Panc1 (cell line): ENCODE measurements around the gene TJP1. TPM values are rescaled to one million over a fixed set of nuclear protein-coding genes. Genes with fewer than 3 reads are reported as not detected.
A peak's percentile ranks its signal among the peaks of the same experiment; 100 is the strongest.

ENCODE experiments used
- ATAC-seq: fragments of 200-7000 bp; cut with Tn5 transposase; 2 replicates; pipeline ENCODE4 v1.9.1; 2020; ENCODE audit warnings: mild to moderate bottlenecking, moderate library complexity
- BruUV-seq: library from RNA; stranded (reverse); fragments of 400-500 nt; replicated peaks from 2 replicates; lab custom pipeline; 2021; lab: Mats Ljungman, UMichigan
- CTCF ChIA-PET: fragments of 300-600 bp; sonication (Branson Sonifier 250); formaldehyde crosslinking; loops from one replicate; lab custom pipeline; 2022; ENCODE audit warnings: antibody characterized with exemption; lab: Charles Lee
- POLR2A ChIA-PET: fragments of 300-600 bp; sonication (Branson Sonifier 250); formaldehyde crosslinking; loops from one replicate; lab custom pipeline; 2022; ENCODE audit warnings: antibody characterized with exemption; lab: Charles Lee
- DNase-seq: peaks from one replicate; pipeline ENCODE4 v3.0.0-alpha.2; 2010; ENCODE audit warnings: low read depth, low spot score
- H3K27ac ChIP-seq: 2 replicates; pipeline ENCODE4 v1.5.1; 2011; ENCODE audit warnings: mild to moderate bottlenecking, low read length, inconsistent platforms
- H3K27me3 ChIP-seq: fragments of 200-500 bp; sonication (Bioruptor generic); 2 replicates; pipeline ENCODE4 v1.6.0; 2014; ENCODE audit warnings: low read length, inconsistent platforms; ENCODE audit not compliant: control insufficient read depth, insufficient read depth
- H3K36me3 ChIP-seq: fragments of 200-500 bp; sonication (Bioruptor generic); 2 replicates; pipeline ENCODE4 v1.5.1; 2014; ENCODE audit warnings: inconsistent platforms, mild to moderate bottlenecking, low read length, moderate library complexity; ENCODE audit not compliant: control insufficient read depth, insufficient read depth
- H3K4me1 ChIP-seq: 2 replicates; pipeline ENCODE4 v1.5.1; 2011; ENCODE audit warnings: inconsistent platforms, mild to moderate bottlenecking, low read length, moderate library complexity; ENCODE audit not compliant: control insufficient read depth, insufficient read depth
- H3K4me3 ChIP-seq, 2 experiments: 2 replicates each; pipeline ENCODE4 v1.5.1; 2011 to 2012; ENCODE audit warnings: low read depth in 2 of 2, low read length in 2 of 2, mild to moderate bottlenecking in 2 of 2, inconsistent platforms in 1 of 2, moderate library complexity in 1 of 2
- H3K9me3 ChIP-seq: fragments of 200-500 bp; sonication (Bioruptor generic); 2 replicates; pipeline ENCODE4 v1.5.1; 2014; ENCODE audit warnings: low read depth, mild to moderate bottlenecking, inconsistent platforms, low read length, moderate library complexity; ENCODE audit not compliant: control insufficient read depth, insufficient read depth
- POLR2AphosphoS5 ChIP-seq: IDR thresholded peaks from 2 replicates; pipeline ENCODE4 v1.6.1; 2012; ENCODE audit warnings: mild to moderate bottlenecking, low read depth, low read length, moderate library complexity
- SIN3A ChIP-seq: IDR thresholded peaks from 2 replicates; pipeline ENCODE4 v1.6.1; 2012; ENCODE audit warnings: low read depth, mild to moderate bottlenecking, low read length, moderate library complexity, borderline replicate concordance; ENCODE audit not compliant: insufficient read depth
- TCF7L2 ChIP-seq: IDR thresholded peaks from 2 replicates; pipeline ENCODE4 v1.6.1; 2011; ENCODE audit warnings: mild to moderate bottlenecking, low read depth, low read length, inconsistent platforms
- in situ Hi-C: cut with HindIII; loops from 2 replicates; pipeline ENCODE4 v1.10.0; 2016; ENCODE audit warnings: low sequenced_read_pairs, low pct_unique_long_range_greater_than_20kb
- intact Hi-C: fragments of 100-400 bp; cut with micrococcal nuclease; formaldehyde crosslinking; loops from one replicate; pipeline ENCODE4 v1.10.0; 2022; ENCODE audit not compliant: unreplicated experiment
- total RNA-seq: library from RNA; stranded (reverse); gene quantifications from one replicate; pipeline ENCODE4 v1.2.1, GENCODE V29; 2021; ENCODE audit not compliant: unreplicated experiment
- TF ChIP-seq, protein P1 (sequence below), 2 experiments: IDR thresholded peaks; 2 replicates each; pipeline ENCODE4 v1.6.1; 2011 to 2012; ENCODE audit warnings: low read depth in 2 of 2, control low read depth in 1 of 2, low read length in 1 of 2, mild to moderate bottlenecking in 1 of 2, moderate library complexity in 1 of 2; ENCODE audit not compliant: insufficient read depth in 1 of 2
- TF ChIP-seq, protein P2 (sequence below): fragments of 450-650 bp; IDR thresholded peaks from 2 replicates; pipeline ENCODE4 v1.5.1; 2017; ENCODE audit warnings: mild to moderate bottlenecking

Gene TJP1
- total RNA-seq, 1 experiment from 2014 or later = 79.1 TPM

DNA sequence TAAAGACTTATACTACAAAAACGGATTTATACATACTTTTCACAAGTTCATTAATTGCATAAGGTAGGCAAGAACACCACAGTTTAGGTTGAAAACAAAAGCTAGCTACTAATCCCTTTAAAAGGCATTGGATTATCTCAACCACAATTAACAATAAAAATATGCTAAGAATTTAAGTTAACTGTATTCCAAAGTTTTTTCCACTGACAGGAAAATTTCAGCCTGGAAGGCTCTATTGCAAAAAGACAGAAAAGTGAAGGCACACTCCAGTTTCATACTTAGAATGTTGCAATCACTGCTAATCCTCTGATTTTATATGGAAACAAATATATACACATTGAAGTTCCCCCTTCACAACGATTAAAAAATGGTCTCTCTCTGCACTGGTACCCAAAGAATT, 71.5 kb downstream of the TJP1 start:
- DNase-seq (no peak), ATAC-seq (no peak)
- ChIA-PET POLR2A (no interaction called here), CTCF (no interaction called here)
- Histone ChIP-seq H3K27me3 (no peaks in the 10 kb centered on the region), H3K4me1 (no peaks in the 10 kb centered on the region), H3K9me3 (no peaks in the 10 kb centered on the region), H3K4me3 (no peak overlapping the region), H3K36me3 (no peaks in the 10 kb centered on the region), H3K27ac (no peak overlapping the region)
- in situ Hi-C loops = no loop called here
- intact Hi-C loops = no loop called here
- TF ChIP-seq TCF7L2 (no peak), SIN3A (no peak), POLR2AphosphoS5 (no peak)
- TF ChIP-seq, protein P1, sequence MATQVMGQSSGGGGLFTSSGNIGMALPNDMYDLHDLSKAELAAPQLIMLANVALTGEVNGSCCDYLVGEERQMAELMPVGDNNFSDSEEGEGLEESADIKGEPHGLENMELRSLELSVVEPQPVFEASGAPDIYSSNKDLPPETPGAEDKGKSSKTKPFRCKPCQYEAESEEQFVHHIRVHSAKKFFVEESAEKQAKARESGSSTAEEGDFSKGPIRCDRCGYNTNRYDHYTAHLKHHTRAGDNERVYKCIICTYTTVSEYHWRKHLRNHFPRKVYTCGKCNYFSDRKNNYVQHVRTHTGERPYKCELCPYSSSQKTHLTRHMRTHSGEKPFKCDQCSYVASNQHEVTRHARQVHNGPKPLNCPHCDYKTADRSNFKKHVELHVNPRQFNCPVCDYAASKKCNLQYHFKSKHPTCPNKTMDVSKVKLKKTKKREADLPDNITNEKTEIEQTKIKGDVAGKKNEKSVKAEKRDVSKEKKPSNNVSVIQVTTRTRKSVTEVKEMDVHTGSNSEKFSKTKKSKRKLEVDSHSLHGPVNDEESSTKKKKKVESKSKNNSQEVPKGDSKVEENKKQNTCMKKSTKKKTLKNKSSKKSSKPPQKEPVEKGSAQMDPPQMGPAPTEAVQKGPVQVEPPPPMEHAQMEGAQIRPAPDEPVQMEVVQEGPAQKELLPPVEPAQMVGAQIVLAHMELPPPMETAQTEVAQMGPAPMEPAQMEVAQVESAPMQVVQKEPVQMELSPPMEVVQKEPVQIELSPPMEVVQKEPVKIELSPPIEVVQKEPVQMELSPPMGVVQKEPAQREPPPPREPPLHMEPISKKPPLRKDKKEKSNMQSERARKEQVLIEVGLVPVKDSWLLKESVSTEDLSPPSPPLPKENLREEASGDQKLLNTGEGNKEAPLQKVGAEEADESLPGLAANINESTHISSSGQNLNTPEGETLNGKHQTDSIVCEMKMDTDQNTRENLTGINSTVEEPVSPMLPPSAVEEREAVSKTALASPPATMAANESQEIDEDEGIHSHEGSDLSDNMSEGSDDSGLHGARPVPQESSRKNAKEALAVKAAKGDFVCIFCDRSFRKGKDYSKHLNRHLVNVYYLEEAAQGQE (IDR thresholded peaks at IDR 0.05; ENCODE audit: insufficient read depth in 1 of 2, low read depth in 2 of 2, low read length in 1 of 2) = no peak
- TF ChIP-seq, protein P2, sequence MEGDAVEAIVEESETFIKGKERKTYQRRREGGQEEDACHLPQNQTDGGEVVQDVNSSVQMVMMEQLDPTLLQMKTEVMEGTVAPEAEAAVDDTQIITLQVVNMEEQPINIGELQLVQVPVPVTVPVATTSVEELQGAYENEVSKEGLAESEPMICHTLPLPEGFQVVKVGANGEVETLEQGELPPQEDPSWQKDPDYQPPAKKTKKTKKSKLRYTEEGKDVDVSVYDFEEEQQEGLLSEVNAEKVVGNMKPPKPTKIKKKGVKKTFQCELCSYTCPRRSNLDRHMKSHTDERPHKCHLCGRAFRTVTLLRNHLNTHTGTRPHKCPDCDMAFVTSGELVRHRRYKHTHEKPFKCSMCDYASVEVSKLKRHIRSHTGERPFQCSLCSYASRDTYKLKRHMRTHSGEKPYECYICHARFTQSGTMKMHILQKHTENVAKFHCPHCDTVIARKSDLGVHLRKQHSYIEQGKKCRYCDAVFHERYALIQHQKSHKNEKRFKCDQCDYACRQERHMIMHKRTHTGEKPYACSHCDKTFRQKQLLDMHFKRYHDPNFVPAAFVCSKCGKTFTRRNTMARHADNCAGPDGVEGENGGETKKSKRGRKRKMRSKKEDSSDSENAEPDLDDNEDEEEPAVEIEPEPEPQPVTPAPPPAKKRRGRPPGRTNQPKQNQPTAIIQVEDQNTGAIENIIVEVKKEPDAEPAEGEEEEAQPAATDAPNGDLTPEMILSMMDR = no peak
- BruUV-seq = no TSS peak

DNA sequence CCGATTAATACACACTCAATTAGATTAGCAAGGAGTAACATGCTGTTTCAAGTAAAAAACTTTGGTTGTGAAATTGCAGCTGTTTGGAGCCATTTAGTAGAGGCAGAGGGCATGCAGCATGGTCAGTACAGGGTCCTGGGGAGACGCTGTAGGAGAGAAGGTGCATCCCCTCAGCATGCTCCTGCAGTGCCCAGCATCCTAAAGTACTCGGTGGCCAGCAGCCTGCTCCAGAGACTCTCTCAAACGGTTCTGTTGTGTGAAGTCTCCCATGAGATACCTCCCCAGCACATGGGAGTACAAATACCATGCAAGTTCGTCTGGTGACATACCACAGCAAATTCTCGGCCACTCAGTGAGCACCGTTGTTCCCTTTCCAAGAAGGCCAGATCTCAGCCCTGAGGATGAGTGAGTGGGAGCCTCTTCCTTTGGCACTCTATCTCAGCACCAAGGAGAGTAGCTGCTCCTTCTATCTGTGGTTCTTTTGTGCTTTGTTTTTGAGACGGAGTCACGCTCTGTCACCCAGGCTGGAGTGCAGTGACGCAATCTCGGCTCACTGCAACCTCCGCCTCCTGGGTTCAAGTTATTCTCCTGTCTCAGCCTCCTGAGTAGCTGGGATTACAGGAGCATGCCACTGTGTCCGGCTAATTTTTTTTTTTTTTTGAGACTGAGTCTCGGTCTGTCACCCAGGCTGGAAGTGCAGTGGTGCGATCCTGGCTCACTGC, 72.7 kb downstream of the TJP1 start:
- CTCF ChIA-PET = interaction anchor here (0.6 kb wide), 1 partner anchor 709 kb away, joined by 4 read pairs; no protein-coding TSS in a partner anchor
- intact Hi-C loops (loop anchor here (5.0 kb wide), 1 partner anchor 178 kb away; no protein-coding TSS in a partner anchor), in situ Hi-C loops (no loop called here)
- no peak overlapping the region for H3K27ac ChIP-seq
- no peak overlapping the region for H3K4me3 ChIP-seq
- H3K36me3 ChIP-seq = no peaks in the 10 kb centered on the region
- no peaks in the 10 kb centered on the region for H3K27me3 ChIP-seq
- ATAC-seq = peak; percentile 68
- no TSS peak for BruUV-seq
- DNase-seq = no peak
- TF ChIP-seq SIN3A (no peak), TCF7L2 (no peak), POLR2AphosphoS5 (no peak)
- TF ChIP-seq, protein P1 (IDR thresholded peaks at IDR 0.05; ENCODE audit: insufficient read depth in 1 of 2, low read depth in 2 of 2, low read length in 1 of 2) = no peak
- TF ChIP-seq, protein P2 = no peak
- no peaks in the 10 kb centered on the region for H3K9me3 ChIP-seq
- POLR2A ChIA-PET = no interaction called here
- no peaks in the 10 kb centered on the region for H3K4me1 ChIP-seq
